ENCODE measurements around the gene CTPS2. TPM values are rescaled to one million over a fixed set of nuclear protein-coding genes. Genes with fewer than 3 reads are reported as not detected.

Gene CTPS2
- total and polyA plus RNA-seq, 2 experiments from 2014 or later: 10.4 to 35.5 TPM

DNA sequence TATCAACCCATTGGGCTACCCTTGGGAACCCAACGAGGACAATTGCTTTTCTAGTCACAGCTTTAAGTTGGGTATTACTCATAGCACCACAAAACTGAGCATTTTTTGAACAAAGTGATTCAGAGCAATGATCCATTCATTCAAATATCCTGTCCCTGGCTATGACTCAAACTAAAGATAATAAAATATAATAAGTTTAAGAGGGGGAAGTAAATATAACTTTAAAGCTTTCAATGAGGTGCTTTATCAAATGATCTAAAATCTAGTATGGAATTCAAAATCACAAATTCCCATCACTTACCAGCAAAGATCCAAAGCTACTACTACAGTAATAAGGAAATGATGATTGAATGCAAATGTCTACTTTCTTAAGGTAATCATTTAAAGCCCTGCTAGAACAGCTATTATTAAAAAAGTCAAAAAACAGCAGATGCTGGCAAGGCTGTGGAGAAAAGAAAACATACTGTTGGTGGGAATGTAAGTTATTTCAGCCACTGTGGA lies 102.3 kb downstream of the CTPS2 start:
- Histone ChIP-seq H3K27ac (ENCODE audit: low read depth) (no peak overlapping the region), H3K4me3 (no peak overlapping the region), H3K4me2 (no peak overlapping the region), H3F3A (replicated peaks; ENCODE audit: low read depth) (peaks cover 7% of the 10 kb centered on the region; the same call in 1 of the 2 replicates), H4K20me1 (replicated peaks; ENCODE audit: insufficient read depth) (no peaks in the 10 kb centered on the region), H2AFZ (no peak overlapping the region), H3K4me1 (ENCODE audit: insufficient read depth) (peaks cover 11% of the 10 kb centered on the region; the same call in 1 of the 2 replicates), H3K27me3 (ENCODE audit: insufficient read depth) (no peaks in the 10 kb centered on the region), H3K36me3 (ENCODE audit: insufficient read depth) (no peaks in the 10 kb centered on the region), H3K9me2 (ENCODE audit: insufficient read depth) (no peaks in the 10 kb centered on the region), H3K79me2 (replicated peaks; ENCODE audit: insufficient read depth) (no peaks in the 10 kb centered on the region)
- no peak for ATAC-seq
- Mint-ChIP-seq H3K27me3 (ENCODE audit: insufficient read depth, low read depth, poor library complexity) (peaks cover 3% of the 10 kb centered on the region), H3K4me1 (peaks cover 19% of the 10 kb centered on the region), H3K27ac (no peak overlapping the region), H3K4me3 (no peak overlapping the region), H3K9me3 (peaks cover 5% of the 10 kb centered on the region; the same call in 1 of the 3 replicates), H3K36me3 (ENCODE audit: low read depth) (peaks cover 62% of the 10 kb centered on the region)
- no peak for DNase-seq (ENCODE audit: low spot score)
- TF ChIP-seq ZNF114 (CRISPR knock-in tag; IDR thresholded peaks at IDR 0.05): no peak

DNA sequence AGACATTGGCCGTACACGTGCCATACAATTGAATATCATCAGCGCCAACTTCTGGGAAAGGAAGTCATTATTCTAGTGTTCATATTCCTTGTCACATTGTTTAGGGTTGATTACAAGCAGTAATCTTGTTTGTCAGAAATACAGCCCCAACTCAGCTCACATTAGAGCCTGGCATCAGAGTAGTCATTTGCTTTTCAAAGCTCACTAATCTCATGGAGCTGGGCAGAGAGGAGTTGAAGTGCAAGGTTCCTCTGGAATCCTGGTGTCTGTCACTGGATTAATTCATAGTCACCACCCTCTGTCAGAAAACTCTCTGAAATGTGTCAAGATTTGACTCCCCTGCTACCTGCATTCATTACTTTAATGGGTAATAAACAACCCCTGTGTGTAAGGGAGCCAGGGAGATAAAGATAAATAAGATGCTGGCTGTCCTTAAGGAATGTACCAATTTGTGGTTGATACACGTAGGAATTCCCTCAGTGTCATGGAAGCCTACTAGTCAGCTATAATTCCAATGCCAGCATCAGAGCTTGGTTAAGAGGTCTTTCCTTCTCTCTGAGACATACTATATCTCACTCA lies 106.2 kb downstream of the CTPS2 start:
- Mint-ChIP-seq H3K4me1 (peaks cover 19% of the 10 kb centered on the region; the same call in 2 of the 3 replicates), H3K4me3 (no peak overlapping the region), H3K27me3 (ENCODE audit: insufficient read depth, low read depth, poor library complexity) (peaks cover 3% of the 10 kb centered on the region), H3K27ac (no peak overlapping the region), H3K9me3 (peaks cover 5% of the 10 kb centered on the region; the same call in 1 of the 3 replicates), H3K36me3 (ENCODE audit: low read depth) (peaks cover 59% of the 10 kb centered on the region; the same call in 2 of the 3 replicates)
- no peak overlapping the region for H3K4me3 ChIP-seq
- H3K79me2 ChIP-seq (replicated peaks; ENCODE audit: insufficient read depth): no peaks in the 10 kb centered on the region
- no peak overlapping the region for H2AFZ ChIP-seq
- no peaks in the 10 kb centered on the region for H3K4me1 ChIP-seq (ENCODE audit: insufficient read depth)
- H4K20me1 ChIP-seq (replicated peaks; ENCODE audit: insufficient read depth): no peaks in the 10 kb centered on the region
- ATAC-seq (no peak), DNase-seq (ENCODE audit: low spot score) (no peak)
- no peaks in the 10 kb centered on the region for H3K36me3 ChIP-seq (ENCODE audit: insufficient read depth)
- H3K27ac ChIP-seq (ENCODE audit: low read depth): peak overlapping the region; percentile 19; the same call in 1 of the 2 replicates
- no peak overlapping the region for H3K4me2 ChIP-seq
- no peaks in the 10 kb centered on the region for H3K27me3 ChIP-seq (ENCODE audit: insufficient read depth)
- no peaks in the 10 kb centered on the region for H3K9me2 ChIP-seq (ENCODE audit: insufficient read depth)
- no peaks in the 10 kb centered on the region for H3F3A ChIP-seq (replicated peaks; ENCODE audit: low read depth)
- TF ChIP-seq, protein P1, sequence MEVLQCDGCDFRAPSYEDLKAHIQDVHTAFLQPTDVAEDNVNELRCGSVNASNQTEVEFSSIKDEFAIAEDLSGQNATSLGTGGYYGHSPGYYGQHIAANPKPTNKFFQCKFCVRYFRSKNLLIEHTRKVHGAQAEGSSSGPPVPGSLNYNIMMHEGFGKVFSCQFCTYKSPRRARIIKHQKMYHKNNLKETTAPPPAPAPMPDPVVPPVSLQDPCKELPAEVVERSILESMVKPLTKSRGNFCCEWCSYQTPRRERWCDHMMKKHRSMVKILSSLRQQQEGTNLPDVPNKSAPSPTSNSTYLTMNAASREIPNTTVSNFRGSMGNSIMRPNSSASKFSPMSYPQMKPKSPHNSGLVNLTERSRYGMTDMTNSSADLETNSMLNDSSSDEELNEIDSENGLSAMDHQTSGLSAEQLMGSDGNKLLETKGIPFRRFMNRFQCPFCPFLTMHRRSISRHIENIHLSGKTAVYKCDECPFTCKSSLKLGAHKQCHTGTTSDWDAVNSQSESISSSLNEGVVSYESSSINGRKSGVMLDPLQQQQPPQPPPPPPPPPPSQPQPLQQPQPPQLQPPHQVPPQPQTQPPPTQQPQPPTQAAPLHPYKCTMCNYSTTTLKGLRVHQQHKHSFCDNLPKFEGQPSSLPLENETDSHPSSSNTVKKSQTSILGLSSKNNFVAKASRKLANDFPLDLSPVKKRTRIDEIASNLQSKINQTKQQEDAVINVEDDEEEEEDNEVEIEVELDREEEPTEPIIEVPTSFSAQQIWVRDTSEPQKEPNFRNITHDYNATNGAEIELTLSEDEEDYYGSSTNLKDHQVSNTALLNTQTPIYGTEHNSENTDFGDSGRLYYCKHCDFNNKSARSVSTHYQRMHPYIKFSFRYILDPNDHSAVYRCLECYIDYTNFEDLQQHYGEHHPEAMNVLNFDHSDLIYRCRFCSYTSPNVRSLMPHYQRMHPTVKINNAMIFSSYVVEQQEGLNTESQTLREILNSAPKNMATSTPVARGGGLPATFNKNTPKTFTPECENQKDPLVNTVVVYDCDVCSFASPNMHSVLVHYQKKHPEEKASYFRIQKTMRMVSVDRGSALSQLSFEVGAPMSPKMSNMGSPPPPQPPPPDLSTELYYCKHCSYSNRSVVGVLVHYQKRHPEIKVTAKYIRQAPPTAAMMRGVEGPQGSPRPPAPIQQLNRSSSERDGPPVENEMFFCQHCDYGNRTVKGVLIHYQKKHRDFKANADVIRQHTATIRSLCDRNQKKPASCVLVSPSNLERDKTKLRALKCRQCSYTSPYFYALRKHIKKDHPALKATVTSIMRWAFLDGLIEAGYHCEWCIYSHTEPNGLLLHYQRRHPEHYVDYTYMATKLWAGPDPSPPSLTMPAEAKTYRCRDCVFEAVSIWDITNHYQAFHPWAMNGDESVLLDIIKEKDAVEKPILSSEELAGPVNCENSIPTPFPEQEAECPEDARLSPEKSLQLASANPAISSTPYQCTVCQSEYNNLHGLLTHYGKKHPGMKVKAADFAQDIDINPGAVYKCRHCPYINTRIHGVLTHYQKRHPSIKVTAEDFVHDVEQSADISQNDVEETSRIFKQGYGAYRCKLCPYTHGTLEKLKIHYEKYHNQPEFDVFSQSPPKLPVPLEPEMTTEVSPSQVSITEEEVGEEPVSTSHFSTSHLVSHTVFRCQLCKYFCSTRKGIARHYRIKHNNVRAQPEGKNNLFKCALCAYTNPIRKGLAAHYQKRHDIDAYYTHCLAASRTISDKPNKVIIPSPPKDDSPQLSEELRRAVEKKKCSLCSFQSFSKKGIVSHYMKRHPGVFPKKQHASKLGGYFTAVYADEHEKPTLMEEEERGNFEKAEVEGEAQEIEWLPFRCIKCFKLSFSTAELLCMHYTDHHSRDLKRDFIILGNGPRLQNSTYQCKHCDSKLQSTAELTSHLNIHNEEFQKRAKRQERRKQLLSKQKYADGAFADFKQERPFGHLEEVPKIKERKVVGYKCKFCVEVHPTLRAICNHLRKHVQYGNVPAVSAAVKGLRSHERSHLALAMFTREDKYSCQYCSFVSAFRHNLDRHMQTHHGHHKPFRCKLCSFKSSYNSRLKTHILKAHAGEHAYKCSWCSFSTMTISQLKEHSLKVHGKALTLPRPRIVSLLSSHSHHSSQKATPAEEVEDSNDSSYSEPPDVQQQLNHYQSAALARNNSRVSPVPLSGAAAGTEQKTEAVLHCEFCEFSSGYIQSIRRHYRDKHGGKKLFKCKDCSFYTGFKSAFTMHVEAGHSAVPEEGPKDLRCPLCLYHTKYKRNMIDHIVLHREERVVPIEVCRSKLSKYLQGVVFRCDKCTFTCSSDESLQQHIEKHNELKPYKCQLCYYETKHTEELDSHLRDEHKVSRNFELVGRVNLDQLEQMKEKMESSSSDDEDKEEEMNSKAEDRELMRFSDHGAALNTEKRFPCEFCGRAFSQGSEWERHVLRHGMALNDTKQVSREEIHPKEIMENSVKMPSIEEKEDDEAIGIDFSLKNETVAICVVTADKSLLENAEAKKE (CRISPR knock-in tag; IDR thresholded peaks at IDR 0.05): no peak
- no peak for TF ChIP-seq ZNF114 (CRISPR knock-in tag; IDR thresholded peaks at IDR 0.05)
- no peak for TF ChIP-seq JUNB (IDR thresholded peaks at IDR 0.05; ENCODE audit: unreplicated experiment)
- TF ChIP-seq, protein P2, sequence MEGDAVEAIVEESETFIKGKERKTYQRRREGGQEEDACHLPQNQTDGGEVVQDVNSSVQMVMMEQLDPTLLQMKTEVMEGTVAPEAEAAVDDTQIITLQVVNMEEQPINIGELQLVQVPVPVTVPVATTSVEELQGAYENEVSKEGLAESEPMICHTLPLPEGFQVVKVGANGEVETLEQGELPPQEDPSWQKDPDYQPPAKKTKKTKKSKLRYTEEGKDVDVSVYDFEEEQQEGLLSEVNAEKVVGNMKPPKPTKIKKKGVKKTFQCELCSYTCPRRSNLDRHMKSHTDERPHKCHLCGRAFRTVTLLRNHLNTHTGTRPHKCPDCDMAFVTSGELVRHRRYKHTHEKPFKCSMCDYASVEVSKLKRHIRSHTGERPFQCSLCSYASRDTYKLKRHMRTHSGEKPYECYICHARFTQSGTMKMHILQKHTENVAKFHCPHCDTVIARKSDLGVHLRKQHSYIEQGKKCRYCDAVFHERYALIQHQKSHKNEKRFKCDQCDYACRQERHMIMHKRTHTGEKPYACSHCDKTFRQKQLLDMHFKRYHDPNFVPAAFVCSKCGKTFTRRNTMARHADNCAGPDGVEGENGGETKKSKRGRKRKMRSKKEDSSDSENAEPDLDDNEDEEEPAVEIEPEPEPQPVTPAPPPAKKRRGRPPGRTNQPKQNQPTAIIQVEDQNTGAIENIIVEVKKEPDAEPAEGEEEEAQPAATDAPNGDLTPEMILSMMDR (conservative IDR thresholded peaks at IDR 0.05; ENCODE audit: low read depth in 2 of 2): no peak
- TF ChIP-seq NANOG (IDR thresholded peaks at IDR 0.05; ENCODE audit: borderline replicate concordance): no peak
- TF ChIP-seq ZNF331 (CRISPR knock-in tag; IDR thresholded peaks at IDR 0.05; ENCODE audit: low read depth): no peak
- no peak for TF ChIP-seq CREB1 (CRISPR knock-in tag; IDR thresholded peaks at IDR 0.05; ENCODE audit: low read depth)
- no peak for TF ChIP-seq EZH2 (IDR thresholded peaks at IDR 0.05; ENCODE audit: low read depth, unreplicated experiment)
- TF ChIP-seq, protein P3, sequence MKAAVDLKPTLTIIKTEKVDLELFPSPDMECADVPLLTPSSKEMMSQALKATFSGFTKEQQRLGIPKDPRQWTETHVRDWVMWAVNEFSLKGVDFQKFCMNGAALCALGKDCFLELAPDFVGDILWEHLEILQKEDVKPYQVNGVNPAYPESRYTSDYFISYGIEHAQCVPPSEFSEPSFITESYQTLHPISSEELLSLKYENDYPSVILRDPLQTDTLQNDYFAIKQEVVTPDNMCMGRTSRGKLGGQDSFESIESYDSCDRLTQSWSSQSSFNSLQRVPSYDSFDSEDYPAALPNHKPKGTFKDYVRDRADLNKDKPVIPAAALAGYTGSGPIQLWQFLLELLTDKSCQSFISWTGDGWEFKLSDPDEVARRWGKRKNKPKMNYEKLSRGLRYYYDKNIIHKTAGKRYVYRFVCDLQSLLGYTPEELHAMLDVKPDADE (IDR thresholded peaks at IDR 0.05): no peak
